Tongue (tissue), 2 donors: ENCODE data around the gene NEK6. TPM values are rescaled to one million over a fixed set of nuclear protein-coding genes. Genes with fewer than 3 reads are reported as not detected.

ENCODE experiments used
- DNase-seq: peaks from one replicate; pipeline ENCODE4 v3.0.0-alpha.2; 2015
- total RNA-seq: library from RNA; depleted of rRNA; stranded (reverse); fragments of >200 nt; gene quantifications from one replicate; pipeline ENCODE4 v1.2.3, GENCODE V29; 2014

The NEK6 gene
- total RNA-seq, 1 donor from 2014 or later = 33.6 TPM

GRCh38 chr9:124399968-124400940 lies 142.5 kb downstream of the NEK6 start:
- peak; percentile 74 for DNase-seq

Other genes with a start within 250 kb of the NEK6 start
- gene LHX2, start 246.2 kb upstream of the NEK6 start, total RNA-seq = 4.2 TPM
- 178 TPM for gene PSMB7, start 157.5 kb downstream of the NEK6 start, total RNA-seq
- not detected for gene ADGRD2, start 192.5 kb downstream of the NEK6 start, total RNA-seq
- gene NR5A1, start 249.4 kb downstream of the NEK6 start, total RNA-seq = not detected